RWPE2 (cell line): ENCODE measurements around the gene BBS9.

Experiments used
- ATAC-seq: fragments of 200-7000 bp; cut with Tn5 transposase; 3 replicates; pipeline ENCODE4 v1.9.1; 2021; ENCODE audit warnings: low read depth
- DNase-seq: peaks from one replicate; pipeline ENCODE4 v3.0.0-alpha.2; 2020; ENCODE audit warnings: low spot score
- H3K27ac ChIP-seq: fragments of 450-650 bp; 2 replicates; pipeline ENCODE4 v1.5.1; 2017; ENCODE audit warnings: mild to moderate bottlenecking; ENCODE audit not compliant: poor library complexity, severe bottlenecking
- H3K27me3 ChIP-seq: fragments of 250-450 bp; sonication (Bioruptor Pico); 2 replicates; pipeline ENCODE4 v1.5.1; 2021; ENCODE audit warnings: mild to moderate bottlenecking, moderate library complexity; ENCODE audit not compliant: insufficient read depth, poor library complexity, severe bottlenecking
- H3K36me3 ChIP-seq: fragments of 250-450 bp; sonication (Bioruptor Pico); 2 replicates; pipeline ENCODE4 v1.5.1; 2020; ENCODE audit warnings: low read depth, mild to moderate bottlenecking, moderate library complexity
- H3K4me1 ChIP-seq: fragments of 250-450 bp; sonication (Bioruptor Pico); 2 replicates; pipeline ENCODE4 v1.5.1; 2021; ENCODE audit warnings: mild to moderate bottlenecking, moderate library complexity; ENCODE audit not compliant: insufficient read depth, poor library complexity, severe bottlenecking
- H3K4me3 ChIP-seq: fragments of 250-450 bp; sonication (Bioruptor Pico); 2 replicates; pipeline ENCODE4 v1.5.1; 2021; ENCODE audit warnings: mild to moderate bottlenecking, moderate library complexity; ENCODE audit not compliant: severe bottlenecking
- H3K9me3 ChIP-seq: fragments of 250-450 bp; sonication (Bioruptor Pico); 2 replicates; pipeline ENCODE4 v1.5.1; 2021; ENCODE audit warnings: mild to moderate bottlenecking, moderate library complexity; ENCODE audit not compliant: severe bottlenecking
- TF ChIP-seq, protein P1 (sequence below): fragments of 450-650 bp; IDR thresholded peaks from one replicate; pipeline ENCODE4 v1.5.1; 2017; ENCODE audit warnings: mild to moderate bottlenecking, moderate library complexity; ENCODE audit not compliant: poor library complexity, severe bottlenecking

The BBS9 gene

DNA sequence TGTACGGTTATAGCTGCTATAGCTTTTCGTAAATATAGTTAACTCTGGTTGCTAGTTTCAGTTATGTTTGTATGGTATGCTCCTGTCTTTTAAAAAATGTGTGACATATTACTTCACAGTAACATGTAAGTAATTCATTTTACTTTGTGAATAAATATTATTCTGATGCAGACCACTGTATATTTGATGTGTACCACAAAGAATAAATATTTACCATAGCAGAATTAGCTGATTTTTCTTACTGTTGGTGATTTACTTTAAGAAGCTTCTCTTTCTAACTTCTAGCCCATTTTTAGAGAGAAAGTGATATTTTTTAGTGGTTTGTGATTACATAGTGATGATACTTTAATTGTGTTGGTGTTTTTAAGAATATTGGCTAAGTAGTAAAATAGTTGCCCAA, 292.8 kb downstream of the BBS9 start:
- H3K36me3 ChIP-seq, result no peaks in the 10 kb centered on the region
- no peaks in the 10 kb centered on the region for H3K4me1 ChIP-seq
- DNase-seq (no peak), ATAC-seq (no peak)
- TF ChIP-seq, protein P1, sequence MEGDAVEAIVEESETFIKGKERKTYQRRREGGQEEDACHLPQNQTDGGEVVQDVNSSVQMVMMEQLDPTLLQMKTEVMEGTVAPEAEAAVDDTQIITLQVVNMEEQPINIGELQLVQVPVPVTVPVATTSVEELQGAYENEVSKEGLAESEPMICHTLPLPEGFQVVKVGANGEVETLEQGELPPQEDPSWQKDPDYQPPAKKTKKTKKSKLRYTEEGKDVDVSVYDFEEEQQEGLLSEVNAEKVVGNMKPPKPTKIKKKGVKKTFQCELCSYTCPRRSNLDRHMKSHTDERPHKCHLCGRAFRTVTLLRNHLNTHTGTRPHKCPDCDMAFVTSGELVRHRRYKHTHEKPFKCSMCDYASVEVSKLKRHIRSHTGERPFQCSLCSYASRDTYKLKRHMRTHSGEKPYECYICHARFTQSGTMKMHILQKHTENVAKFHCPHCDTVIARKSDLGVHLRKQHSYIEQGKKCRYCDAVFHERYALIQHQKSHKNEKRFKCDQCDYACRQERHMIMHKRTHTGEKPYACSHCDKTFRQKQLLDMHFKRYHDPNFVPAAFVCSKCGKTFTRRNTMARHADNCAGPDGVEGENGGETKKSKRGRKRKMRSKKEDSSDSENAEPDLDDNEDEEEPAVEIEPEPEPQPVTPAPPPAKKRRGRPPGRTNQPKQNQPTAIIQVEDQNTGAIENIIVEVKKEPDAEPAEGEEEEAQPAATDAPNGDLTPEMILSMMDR, result no peak
- H3K27ac ChIP-seq, result no peak overlapping the region
- no peak overlapping the region for H3K4me3 ChIP-seq
- no peaks in the 10 kb centered on the region for H3K9me3 ChIP-seq
- no peaks in the 10 kb centered on the region for H3K27me3 ChIP-seq

DNA sequence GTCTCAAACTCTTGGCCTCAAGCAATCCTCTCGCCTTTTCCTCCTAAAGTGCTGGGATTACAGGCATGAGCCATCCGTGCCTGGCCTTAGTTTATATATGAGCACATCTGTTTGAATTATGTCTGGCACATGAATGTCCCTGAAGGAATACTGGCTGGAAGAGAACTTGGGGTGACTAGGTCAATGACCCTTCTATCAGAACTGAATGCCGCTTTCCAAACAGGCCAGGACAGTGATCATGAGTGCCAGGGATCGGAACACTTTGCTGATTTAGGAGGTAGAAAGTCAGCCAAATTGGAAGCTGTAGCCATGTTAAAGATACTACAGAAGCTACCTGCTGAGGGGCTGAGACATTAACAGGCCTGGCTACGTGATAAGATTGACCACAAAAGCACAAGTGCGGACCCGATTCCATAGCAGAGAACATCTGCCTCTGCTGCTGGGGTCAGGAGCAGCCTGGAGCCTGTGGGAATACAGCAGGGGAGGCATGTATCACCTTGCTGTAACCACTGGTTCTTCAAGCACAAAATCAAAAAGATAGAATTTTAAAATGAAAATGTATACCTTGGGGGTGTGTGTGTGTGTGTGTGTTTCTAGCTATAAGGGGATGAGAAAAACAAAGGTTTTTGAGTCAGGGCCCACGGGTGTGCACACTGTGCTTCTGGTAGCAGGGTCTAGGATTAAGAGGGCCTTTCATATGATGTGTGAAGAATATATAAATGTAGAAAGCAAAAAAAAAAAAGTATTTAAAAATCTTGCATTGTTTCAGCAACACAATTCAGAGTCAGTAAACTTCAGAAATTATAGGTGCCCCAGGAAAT, 293.7 kb downstream of the BBS9 start:
- no peak for DNase-seq
- no peak overlapping the region for H3K4me3 ChIP-seq
- TF ChIP-seq, protein P1, result no peak
- ATAC-seq, result no peak
- no peaks in the 10 kb centered on the region for H3K4me1 ChIP-seq
- H3K36me3 ChIP-seq, result no peaks in the 10 kb centered on the region
- H3K27ac ChIP-seq, result no peak overlapping the region
- no peaks in the 10 kb centered on the region for H3K27me3 ChIP-seq
- H3K9me3 ChIP-seq, result no peaks in the 10 kb centered on the region

DNA sequence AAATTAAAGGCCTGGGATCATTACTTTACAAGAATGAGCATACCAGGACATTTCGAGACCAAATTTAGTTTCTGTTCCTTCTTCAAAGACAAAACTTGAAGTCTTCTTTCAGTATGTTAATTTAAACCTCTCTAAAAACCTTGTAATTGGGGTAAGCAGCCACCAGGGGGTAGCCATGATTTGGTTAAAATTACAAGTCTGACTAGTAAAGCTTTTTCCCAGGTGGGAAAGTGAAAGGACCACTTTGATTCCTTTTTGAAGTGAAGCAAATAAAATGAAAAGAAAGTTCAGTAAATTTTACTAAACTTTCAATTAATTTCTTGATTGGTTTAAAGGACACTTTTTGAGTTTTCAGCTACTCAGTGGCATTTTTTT, 294.3 kb downstream of the BBS9 start:
- no peaks in the 10 kb centered on the region for H3K9me3 ChIP-seq
- no peak overlapping the region for H3K27ac ChIP-seq
- TF ChIP-seq, protein P1, result peak; percentile 35
- ATAC-seq (no peak), DNase-seq (no peak)
- no peaks in the 10 kb centered on the region for H3K36me3 ChIP-seq
- H3K4me1 ChIP-seq, result no peaks in the 10 kb centered on the region
- no peaks in the 10 kb centered on the region for H3K27me3 ChIP-seq
- no peak overlapping the region for H3K4me3 ChIP-seq

DNA sequence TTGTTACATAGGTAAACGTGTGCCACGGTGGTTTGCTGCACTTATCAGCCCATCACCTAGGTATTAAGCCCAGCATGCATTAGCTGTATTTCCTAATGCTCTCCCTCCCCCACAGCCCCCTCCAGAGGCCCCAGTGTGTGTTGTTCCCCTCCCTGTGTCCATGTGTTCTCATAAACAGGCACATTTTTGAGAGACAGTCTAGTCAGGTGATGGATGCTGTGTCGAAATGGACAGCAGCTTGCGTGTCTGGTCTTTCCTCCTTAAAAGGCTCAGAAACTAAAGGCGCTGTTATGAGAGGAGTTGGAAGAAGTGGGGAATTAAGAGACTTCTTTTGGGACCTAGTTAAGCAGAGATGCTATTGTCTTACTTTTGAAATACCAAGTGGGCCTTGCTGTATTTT, 296.0 kb downstream of the BBS9 start:
- DNase-seq (no peak), ATAC-seq (no peak)
- Histone ChIP-seq H3K36me3 (no peaks in the 10 kb centered on the region), H3K9me3 (no peaks in the 10 kb centered on the region), H3K27ac (no peak overlapping the region), H3K4me1 (no peaks in the 10 kb centered on the region), H3K27me3 (no peaks in the 10 kb centered on the region), H3K4me3 (no peak overlapping the region)
- TF ChIP-seq, protein P1, result no peak
